ENCODE data around the gene KCNN4.

GRCh38 chr19:43774103-43774939 is 6.5 kb downstream of the KCNN4 start:
- TF ChIP-seq ZNF274 (IDR thresholded peaks at IDR 0.05; ENCODE audit: low read depth, low read length) (no peak), YY1 (IDR thresholded peaks at IDR 0.05; ENCODE audit: insufficient read depth, insufficient read length) (no peak), SUZ12 (IDR thresholded peaks at IDR 0.05; ENCODE audit: extremely low read depth, insufficient read depth, insufficient read length) (no peak)
